Measurements from ENCODE around the gene FGD2. TPM values are rescaled to one million over a fixed set of nuclear protein-coding genes. Genes with fewer than 3 reads are reported as not detected.

The FGD2 gene
- total and polyA plus RNA-seq, 8 donors: 0.98 to 13.2 (median 2.8) TPM

- Histone ChIP-seq H3K4me3 (no peak overlapping the region), H3K9me3 (no peaks in the 10 kb centered on the region), H3K4me1 (peaks cover 5 to 24% (median 7%) of the 10 kb centered on the region in 3 donors), H3K36me3 (no peaks in the 10 kb centered on the region), H3K27ac (no peak overlapping the region), H3K27me3 (no peaks in the 10 kb centered on the region)
- intact Hi-C loops (cut with DNase I): loop anchor here in 2 of 3 donors (5.0 to 10.0 kb wide), 2 partner anchors 144 to 147 kb away; partner anchors contain the start of gene PIM1 (in 2 of the 2)
- DNase-seq (no peak), FAIRE-seq (no peak), ATAC-seq (no peak)
- 87 to 91% methylated on average over 16 to 17 of the region's 17 CpGs for WGBS, 2 donors
- TF ChIP-seq, protein P1, sequence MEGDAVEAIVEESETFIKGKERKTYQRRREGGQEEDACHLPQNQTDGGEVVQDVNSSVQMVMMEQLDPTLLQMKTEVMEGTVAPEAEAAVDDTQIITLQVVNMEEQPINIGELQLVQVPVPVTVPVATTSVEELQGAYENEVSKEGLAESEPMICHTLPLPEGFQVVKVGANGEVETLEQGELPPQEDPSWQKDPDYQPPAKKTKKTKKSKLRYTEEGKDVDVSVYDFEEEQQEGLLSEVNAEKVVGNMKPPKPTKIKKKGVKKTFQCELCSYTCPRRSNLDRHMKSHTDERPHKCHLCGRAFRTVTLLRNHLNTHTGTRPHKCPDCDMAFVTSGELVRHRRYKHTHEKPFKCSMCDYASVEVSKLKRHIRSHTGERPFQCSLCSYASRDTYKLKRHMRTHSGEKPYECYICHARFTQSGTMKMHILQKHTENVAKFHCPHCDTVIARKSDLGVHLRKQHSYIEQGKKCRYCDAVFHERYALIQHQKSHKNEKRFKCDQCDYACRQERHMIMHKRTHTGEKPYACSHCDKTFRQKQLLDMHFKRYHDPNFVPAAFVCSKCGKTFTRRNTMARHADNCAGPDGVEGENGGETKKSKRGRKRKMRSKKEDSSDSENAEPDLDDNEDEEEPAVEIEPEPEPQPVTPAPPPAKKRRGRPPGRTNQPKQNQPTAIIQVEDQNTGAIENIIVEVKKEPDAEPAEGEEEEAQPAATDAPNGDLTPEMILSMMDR (IDR thresholded peaks at IDR 0.05): no peak
Observed at GRCh38 chr6:37027811-37028469, 22.5 kb downstream of the FGD2 start.

DNA sequence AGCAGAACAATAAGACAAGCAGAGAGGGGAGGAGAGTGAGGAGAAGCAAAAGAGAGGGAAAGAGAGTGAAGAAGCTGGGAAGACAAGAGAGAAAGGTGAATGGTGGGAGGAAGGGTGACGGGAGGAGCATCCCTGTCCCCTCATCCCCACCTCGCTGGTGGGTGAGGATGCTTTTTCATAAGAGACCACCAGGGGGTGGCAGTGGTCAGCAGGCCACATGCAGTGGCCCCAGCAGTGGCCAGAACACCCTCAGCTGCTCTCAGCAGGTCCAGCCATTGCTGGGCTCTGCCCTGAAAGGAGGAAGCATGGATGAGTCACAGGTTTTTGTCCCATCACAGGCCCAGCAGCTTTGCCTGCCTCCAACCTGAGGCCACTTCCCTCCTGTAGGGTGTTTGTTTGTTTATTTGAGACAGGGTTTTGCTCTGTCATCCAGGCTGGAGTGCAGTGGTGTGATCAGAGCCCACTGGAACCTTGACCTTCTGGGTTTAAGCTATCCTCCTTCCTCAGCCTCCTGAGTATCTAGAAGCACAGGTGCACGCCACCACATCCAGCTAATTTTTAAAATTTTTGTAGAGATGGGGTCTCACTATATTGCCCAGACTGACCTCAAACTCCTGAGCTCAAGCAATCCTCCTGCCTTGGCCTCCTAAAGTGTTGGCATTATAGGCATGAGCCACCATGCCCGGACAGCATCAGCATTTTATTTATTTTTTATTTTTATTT is 24.0 kb downstream of the FGD2 start:
- WGBS, 2 donors: 47 to 62% methylated on average over 4 of the region's 4 CpGs
- no peak overlapping the region for H3K4me3 ChIP-seq
- TF ChIP-seq, protein P1 (IDR thresholded peaks at IDR 0.05): peak in 3 of 4 donors; percentile 64 to 79 (median 65)
- ATAC-seq (peak; percentile 81 to 96 (median 92)), FAIRE-seq (no peak), DNase-seq (peak in 5 of 6 donors; percentile 74 to 79 (median 77))
- intact Hi-C loops (cut with DNase I): loop anchor here in 2 of 3 donors (5.0 to 10.0 kb wide), 2 partner anchors 143 to 145 kb away; partner anchors contain the start of gene PIM1 (in 2 of the 2)
- H3K27me3 ChIP-seq: no peaks in the 10 kb centered on the region
- H3K9me3 ChIP-seq: no peaks in the 10 kb centered on the region
- no peaks in the 10 kb centered on the region for H3K36me3 ChIP-seq
- H3K27ac ChIP-seq: peak overlapping the region in 1 of 4 donors; percentile 12
- peaks cover 0 to 10% (median 0%) of the 10 kb centered on the region in 3 donors for H3K4me1 ChIP-seq

GRCh38 chr6:37030599-37030998 is 25.1 kb downstream of the FGD2 start:
- no peak for ATAC-seq
- FAIRE-seq: no peak
- Histone ChIP-seq H3K36me3 (no peaks in the 10 kb centered on the region), H3K27me3 (no peaks in the 10 kb centered on the region), H3K4me1 (peaks cover 0 to 4% (median 0%) of the 10 kb centered on the region in 3 donors), H3K4me3 (no peak overlapping the region), H3K27ac (no peak overlapping the region), H3K9me3 (no peaks in the 10 kb centered on the region)
- TF ChIP-seq, protein P1 (IDR thresholded peaks at IDR 0.05): no peak
- no peak for DNase-seq
- intact Hi-C loops (cut with DNase I): no loop called here
- WGBS, 2 donors: 59 to 83% methylated on average over 2 of the region's 2 CpGs

DNA sequence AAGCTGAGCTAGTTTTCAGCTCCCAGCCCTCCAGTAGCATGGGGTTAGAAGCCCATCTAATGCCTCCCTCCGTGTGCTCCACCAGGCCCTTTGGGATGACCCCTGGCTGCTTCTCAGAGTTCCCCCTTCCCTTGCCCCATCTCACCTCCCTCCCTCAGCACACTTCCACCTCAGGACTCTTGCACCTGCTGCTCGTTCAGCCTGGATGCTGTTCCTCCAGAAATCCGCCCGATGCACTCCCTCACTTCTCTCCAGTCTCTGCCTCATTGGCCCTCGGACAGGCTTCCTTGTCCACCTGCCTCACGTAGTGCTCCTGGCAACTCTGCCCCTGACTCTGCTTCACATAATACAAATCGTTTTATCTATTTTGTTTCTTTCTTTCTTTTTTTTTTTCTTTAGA is 26.8 kb downstream of the FGD2 start:
- 77 to 78% methylated on average over 7 of the region's 7 CpGs for WGBS, 2 donors
- intact Hi-C loops (cut with DNase I): no loop called here

More for the DNA sequence above, 26.8 kb downstream of the FGD2 start:
- FAIRE-seq: no peak
- no peaks in the 10 kb centered on the region for H3K9me3 ChIP-seq
- H3K36me3 ChIP-seq: no peaks in the 10 kb centered on the region
- no peak for DNase-seq
- H3K27ac ChIP-seq: no peak overlapping the region
- no peak overlapping the region for H3K4me3 ChIP-seq
- no peak for ATAC-seq
- TF ChIP-seq, protein P1 (IDR thresholded peaks at IDR 0.05): no peak
- H3K4me1 ChIP-seq: peaks cover 0 to 4% (median 0%) of the 10 kb centered on the region in 3 donors
- H3K27me3 ChIP-seq: no peaks in the 10 kb centered on the region
